HepG2 (cell line): Measurements from ENCODE around the gene ID3. TPM values are rescaled to one million over a fixed set of nuclear protein-coding genes. Genes with fewer than 3 reads are reported as not detected.

ENCODE experiments used
- AKAP8 ChIP-seq: sonication (generic); formaldehyde crosslinking; IDR thresholded peaks from 2 replicates; pipeline ENCODE4 v1.5.1; 2020; ENCODE audit warnings: mild to moderate bottlenecking, missing genetic modification reagents
- ESRRA ChIP-seq: sonication (generic); formaldehyde crosslinking; IDR thresholded peaks from 2 replicates; pipeline ENCODE4 v1.5.1; 2020; ENCODE audit warnings: mild to moderate bottlenecking, low read depth, missing genetic modification reagents
- ETV5 ChIP-seq: IDR thresholded peaks from 2 replicates; pipeline ENCODE4 v1.6.1; 2018; ENCODE audit warnings: missing biosample characterization, missing genetic modification reagents, inconsistent platforms, borderline replicate concordance
- HDAC1 ChIP-seq: sonication (generic); formaldehyde crosslinking; IDR thresholded peaks from 2 replicates; pipeline ENCODE4 v1.5.1; 2020; ENCODE audit warnings: mild to moderate bottlenecking, missing genetic modification reagents
- MED8 ChIP-seq: sonication (generic); formaldehyde crosslinking; IDR thresholded peaks from 2 replicates; pipeline ENCODE4 v1.8.1; 2023; ENCODE audit warnings: mild to moderate bottlenecking, missing genetic modification reagents; ENCODE audit not compliant: insufficient replicate concordance
- SAP130 ChIP-seq: IDR thresholded peaks from 2 replicates; pipeline ENCODE4 v1.6.1; 2016; ENCODE audit warnings: low read depth
- ZBTB7B ChIP-seq: sonication (generic); formaldehyde crosslinking; IDR thresholded peaks from 2 replicates; pipeline ENCODE4 v1.4.0; 2020; ENCODE audit warnings: missing genetic modification reagents
- ZNF768 ChIP-seq: sonication (generic); formaldehyde crosslinking; IDR thresholded peaks from 2 replicates; pipeline ENCODE4 v1.4.0; 2020; ENCODE audit warnings: missing genetic modification reagents
- polyA plus RNA-seq, 8 experiments: library from polyadenylated mRNA; depleted of rRNA in 3 of 8; stranded (reverse) in 7 of 8; unstranded in 1 of 8; fragments of >200 nt; fragmentation: Illumina TruSeq in 4 of 8; extraction: Trizol in 4 of 8; gene quantifications; 2 replicates each; pipeline versions ENCODE4 v1.2.1 to v1.2.3, GENCODE V29; 2011 to 2016; ENCODE audit warnings: low read depth in 4 of 8, missing spikeins in 1 of 8, mixed read lengths in 1 of 8; ENCODE audit not compliant: insufficient read depth in 1 of 8
- total RNA-seq, 5 experiments: library from RNA; depleted of rRNA; stranded (reverse); fragments of >200 nt; fragmentation: Illumina TruSeq; extraction: Trizol; gene quantifications; 2 replicates each; pipeline ENCODE4 v1.2.3, GENCODE V29; 2016; ENCODE audit warnings: low read depth in 1 of 5
- TF ChIP-seq, protein P1 (sequence below): sonication (generic); formaldehyde crosslinking; IDR thresholded peaks from 2 replicates; pipeline ENCODE4 v1.8.1; 2023; ENCODE audit warnings: mild to moderate bottlenecking, inconsistent platforms, moderate library complexity, missing genetic modification reagents, borderline replicate concordance
- TF ChIP-seq, protein P2 (sequence below): IDR thresholded peaks from 2 replicates; pipeline ENCODE4 v1.6.1; 2016; ENCODE audit warnings: missing genetic modification reagents, missing compliant biosample characterization
- TF ChIP-seq, protein P3 (sequence below): sonication (generic); formaldehyde crosslinking; IDR thresholded peaks from 2 replicates; pipeline ENCODE4 v1.9.0; 2021; ENCODE audit warnings: missing genetic modification reagents, borderline replicate concordance
- TF ChIP-seq, protein P4 (sequence below): sonication (generic); formaldehyde crosslinking; IDR thresholded peaks from 2 replicates; pipeline ENCODE4 v1.4.0; 2020; ENCODE audit warnings: mild to moderate bottlenecking, missing genetic modification reagents
- TF ChIP-seq, protein P5 (sequence below): sonication (generic); formaldehyde crosslinking; IDR thresholded peaks from 2 replicates; pipeline ENCODE4 v1.5.0; 2020; ENCODE audit warnings: mild to moderate bottlenecking, missing genetic modification reagents
- TF ChIP-seq, protein P6 (sequence below): IDR thresholded peaks from 2 replicates; pipeline ENCODE4 v1.6.1; 2016

ID3 gene
- total and polyA plus RNA-seq, 2 of the 13 experiments (the other 11 are each of a cell fraction or from before 2014, with no cell fraction given), result 64.8 to 115 TPM

DNA sequence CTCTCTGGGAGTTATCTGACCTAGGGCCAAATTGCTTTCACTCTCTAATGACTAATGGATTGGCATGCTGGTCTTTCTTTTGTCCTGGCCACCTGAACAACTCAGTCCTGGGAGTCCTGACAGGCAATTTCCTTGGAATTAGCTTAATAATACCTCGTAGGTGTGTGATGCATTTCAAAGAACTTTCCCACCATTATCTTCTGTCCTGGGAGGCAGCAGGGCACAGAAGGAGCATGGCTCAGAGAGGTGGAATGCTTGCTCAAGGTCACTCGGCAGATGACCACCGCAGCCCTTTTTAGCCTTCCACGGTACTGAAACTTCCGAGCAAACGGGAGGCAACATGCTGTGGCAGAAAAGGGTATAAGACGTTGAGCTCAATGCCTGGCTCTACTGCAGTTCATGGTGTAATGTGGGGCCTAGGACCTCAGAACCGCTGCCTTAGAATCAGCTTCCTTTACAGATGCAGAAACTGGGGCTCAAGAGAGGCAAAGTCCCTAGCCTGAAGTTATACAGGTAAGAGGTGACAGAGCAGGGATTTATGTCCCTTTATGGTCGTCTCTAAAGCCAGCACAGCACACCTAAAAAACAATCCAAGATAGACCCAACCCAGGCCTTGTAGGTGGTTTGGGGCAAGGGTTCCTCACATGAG is 3.2 kb downstream of the ID3 start (continued):
- TF ChIP-seq, protein P1, sequence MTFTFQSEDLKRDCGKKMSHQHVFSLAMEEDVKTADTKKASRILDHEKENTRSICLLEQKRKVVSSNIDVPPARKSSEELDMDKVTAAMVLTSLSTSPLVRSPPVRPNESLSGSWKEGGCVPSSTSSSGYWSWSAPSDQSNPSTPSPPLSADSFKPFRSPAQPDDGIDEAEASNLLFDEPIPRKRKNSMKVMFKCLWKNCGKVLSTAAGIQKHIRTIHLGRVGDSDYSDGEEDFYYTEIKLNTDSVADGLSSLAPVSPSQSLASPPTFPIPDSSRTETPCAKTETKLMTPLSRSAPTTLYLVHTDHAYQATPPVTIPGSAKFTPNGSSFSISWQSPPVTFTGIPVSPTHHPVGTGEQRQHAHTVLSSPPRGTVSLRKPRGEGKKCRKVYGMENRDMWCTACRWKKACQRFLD (CRISPR knock-in tag), result no peak
- TF ChIP-seq, protein P2, sequence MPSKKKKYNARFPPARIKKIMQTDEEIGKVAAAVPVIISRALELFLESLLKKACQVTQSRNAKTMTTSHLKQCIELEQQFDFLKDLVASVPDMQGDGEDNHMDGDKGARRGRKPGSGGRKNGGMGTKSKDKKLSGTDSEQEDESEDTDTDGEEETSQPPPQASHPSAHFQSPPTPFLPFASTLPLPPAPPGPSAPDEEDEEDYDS (CRISPR knock-in tag), result no peak
- TF ChIP-seq ZBTB7B (peak; percentile 42; the same call in 1 of the 2 replicates), ESRRA (CRISPR knock-in tag) (no peak), HDAC1 (CRISPR knock-in tag) (peak; percentile 44; the same call in 1 of the 2 replicates), MED8 (CRISPR knock-in tag) (no peak), AKAP8 (CRISPR knock-in tag) (no peak), ZNF768 (no peak), SAP130 (peak; percentile 59; the same call in 1 of the 2 replicates), ETV5 (CRISPR knock-in tag) (0 out of 2 replicates have a peak, but pooled peaks have one; percentile 34)
- TF ChIP-seq, protein P3, sequence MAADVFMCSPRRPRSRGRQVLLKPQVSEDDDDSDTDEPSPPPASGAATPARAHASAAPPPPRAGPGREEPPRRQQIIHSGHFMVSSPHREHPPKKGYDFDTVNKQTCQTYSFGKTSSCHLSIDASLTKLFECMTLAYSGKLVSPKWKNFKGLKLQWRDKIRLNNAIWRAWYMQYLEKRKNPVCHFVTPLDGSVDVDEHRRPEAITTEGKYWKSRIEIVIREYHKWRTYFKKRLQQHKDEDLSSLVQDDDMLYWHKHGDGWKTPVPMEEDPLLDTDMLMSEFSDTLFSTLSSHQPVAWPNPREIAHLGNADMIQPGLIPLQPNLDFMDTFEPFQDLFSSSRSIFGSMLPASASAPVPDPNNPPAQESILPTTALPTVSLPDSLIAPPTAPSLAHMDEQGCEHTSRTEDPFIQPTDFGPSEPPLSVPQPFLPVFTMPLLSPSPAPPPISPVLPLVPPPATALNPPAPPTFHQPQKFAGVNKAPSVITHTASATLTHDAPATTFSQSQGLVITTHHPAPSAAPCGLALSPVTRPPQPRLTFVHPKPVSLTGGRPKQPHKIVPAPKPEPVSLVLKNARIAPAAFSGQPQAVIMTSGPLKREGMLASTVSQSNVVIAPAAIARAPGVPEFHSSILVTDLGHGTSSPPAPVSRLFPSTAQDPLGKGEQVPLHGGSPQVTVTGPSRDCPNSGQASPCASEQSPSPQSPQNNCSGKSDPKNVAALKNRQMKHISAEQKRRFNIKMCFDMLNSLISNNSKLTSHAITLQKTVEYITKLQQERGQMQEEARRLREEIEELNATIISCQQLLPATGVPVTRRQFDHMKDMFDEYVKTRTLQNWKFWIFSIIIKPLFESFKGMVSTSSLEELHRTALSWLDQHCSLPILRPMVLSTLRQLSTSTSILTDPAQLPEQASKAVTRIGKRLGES, result no peak
- TF ChIP-seq, protein P4, sequence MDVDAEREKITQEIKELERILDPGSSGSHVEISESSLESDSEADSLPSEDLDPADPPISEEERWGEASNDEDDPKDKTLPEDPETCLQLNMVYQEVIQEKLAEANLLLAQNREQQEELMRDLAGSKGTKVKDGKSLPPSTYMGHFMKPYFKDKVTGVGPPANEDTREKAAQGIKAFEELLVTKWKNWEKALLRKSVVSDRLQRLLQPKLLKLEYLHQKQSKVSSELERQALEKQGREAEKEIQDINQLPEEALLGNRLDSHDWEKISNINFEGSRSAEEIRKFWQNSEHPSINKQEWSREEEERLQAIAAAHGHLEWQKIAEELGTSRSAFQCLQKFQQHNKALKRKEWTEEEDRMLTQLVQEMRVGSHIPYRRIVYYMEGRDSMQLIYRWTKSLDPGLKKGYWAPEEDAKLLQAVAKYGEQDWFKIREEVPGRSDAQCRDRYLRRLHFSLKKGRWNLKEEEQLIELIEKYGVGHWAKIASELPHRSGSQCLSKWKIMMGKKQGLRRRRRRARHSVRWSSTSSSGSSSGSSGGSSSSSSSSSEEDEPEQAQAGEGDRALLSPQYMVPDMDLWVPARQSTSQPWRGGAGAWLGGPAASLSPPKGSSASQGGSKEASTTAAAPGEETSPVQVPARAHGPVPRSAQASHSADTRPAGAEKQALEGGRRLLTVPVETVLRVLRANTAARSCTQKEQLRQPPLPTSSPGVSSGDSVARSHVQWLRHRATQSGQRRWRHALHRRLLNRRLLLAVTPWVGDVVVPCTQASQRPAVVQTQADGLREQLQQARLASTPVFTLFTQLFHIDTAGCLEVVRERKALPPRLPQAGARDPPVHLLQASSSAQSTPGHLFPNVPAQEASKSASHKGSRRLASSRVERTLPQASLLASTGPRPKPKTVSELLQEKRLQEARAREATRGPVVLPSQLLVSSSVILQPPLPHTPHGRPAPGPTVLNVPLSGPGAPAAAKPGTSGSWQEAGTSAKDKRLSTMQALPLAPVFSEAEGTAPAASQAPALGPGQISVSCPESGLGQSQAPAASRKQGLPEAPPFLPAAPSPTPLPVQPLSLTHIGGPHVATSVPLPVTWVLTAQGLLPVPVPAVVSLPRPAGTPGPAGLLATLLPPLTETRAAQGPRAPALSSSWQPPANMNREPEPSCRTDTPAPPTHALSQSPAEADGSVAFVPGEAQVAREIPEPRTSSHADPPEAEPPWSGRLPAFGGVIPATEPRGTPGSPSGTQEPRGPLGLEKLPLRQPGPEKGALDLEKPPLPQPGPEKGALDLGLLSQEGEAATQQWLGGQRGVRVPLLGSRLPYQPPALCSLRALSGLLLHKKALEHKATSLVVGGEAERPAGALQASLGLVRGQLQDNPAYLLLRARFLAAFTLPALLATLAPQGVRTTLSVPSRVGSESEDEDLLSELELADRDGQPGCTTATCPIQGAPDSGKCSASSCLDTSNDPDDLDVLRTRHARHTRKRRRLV (CRISPR knock-in tag), result no peak
- TF ChIP-seq, protein P5, sequence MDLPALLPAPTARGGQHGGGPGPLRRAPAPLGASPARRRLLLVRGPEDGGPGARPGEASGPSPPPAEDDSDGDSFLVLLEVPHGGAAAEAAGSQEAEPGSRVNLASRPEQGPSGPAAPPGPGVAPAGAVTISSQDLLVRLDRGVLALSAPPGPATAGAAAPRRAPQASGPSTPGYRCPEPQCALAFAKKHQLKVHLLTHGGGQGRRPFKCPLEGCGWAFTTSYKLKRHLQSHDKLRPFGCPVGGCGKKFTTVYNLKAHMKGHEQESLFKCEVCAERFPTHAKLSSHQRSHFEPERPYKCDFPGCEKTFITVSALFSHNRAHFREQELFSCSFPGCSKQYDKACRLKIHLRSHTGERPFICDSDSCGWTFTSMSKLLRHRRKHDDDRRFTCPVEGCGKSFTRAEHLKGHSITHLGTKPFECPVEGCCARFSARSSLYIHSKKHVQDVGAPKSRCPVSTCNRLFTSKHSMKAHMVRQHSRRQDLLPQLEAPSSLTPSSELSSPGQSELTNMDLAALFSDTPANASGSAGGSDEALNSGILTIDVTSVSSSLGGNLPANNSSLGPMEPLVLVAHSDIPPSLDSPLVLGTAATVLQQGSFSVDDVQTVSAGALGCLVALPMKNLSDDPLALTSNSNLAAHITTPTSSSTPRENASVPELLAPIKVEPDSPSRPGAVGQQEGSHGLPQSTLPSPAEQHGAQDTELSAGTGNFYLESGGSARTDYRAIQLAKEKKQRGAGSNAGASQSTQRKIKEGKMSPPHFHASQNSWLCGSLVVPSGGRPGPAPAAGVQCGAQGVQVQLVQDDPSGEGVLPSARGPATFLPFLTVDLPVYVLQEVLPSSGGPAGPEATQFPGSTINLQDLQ (CRISPR knock-in tag), result no peak
- TF ChIP-seq, protein P6, sequence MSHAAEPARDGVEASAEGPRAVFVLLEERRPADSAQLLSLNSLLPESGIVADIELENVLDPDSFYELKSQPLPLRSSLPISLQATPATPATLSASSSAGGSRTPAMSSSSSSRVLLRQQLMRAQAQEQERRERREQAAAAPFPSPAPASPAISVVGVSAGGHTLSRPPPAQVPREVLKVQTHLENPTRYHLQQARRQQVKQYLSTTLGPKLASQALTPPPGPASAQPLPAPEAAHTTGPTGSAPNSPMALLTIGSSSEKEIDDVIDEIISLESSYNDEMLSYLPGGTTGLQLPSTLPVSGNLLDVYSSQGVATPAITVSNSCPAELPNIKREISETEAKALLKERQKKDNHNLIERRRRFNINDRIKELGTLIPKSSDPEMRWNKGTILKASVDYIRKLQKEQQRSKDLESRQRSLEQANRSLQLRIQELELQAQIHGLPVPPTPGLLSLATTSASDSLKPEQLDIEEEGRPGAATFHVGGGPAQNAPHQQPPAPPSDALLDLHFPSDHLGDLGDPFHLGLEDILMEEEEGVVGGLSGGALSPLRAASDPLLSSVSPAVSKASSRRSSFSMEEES (CRISPR knock-in tag), result 0 out of 2 replicates have a peak, but pooled peaks have one; percentile 20
